Measurements from ENCODE around the gene BMPR1A.

DNA sequence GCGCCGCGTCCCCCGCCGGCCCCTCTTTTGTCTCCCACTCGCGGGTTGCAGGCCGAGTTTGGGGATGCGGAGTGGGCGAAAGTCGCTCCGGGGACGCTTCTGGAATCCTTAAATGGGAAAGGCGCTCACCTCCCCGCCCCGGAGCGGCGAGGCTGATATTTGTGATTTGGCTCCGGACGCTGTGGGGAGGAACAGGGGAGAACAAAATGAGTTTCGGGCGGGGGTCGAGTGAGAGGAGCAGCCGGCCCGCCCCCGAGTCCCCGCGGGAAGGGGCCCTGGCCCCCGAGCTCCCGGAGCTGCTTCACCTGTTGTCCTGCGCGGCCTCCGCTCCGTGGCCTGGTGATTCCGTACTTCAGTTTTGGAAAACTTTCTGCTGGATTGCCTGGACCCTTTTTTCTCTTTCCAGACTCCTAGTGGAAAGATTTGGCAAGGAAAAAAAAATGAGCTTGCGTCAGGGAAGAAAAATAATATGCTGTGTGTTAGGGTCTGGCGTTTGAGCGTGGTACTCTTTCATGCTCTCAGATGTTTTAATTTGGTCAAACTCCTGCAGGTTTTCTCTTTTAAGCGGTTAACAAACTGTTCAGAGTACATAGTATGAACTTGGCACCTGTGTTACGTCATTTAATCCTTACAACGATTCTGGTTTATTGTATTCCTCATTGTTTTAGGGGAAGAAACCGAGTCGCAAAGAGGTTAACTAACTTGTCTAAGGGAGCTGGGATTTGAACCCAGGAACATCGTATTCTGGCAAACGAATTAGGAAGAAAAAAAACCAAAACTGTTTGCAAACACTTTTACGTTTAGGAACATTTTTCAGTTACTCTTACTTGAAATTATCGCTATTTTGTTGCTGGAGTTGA is 924 bp downstream of the BMPR1A start:
- TF ChIP-seq TCF7 (CRISPR knock-in tag; IDR thresholded peaks at IDR 0.05; ENCODE audit: low read depth) (no peak), JUN (CRISPR knock-in tag; IDR thresholded peaks at IDR 0.05) (no peak), NR1H2 (CRISPR knock-in tag; IDR thresholded peaks at IDR 0.05) (no peak), ETV6 (CRISPR knock-in tag; IDR thresholded peaks at IDR 0.05) (no peak), ELF4 (CRISPR knock-in tag; IDR thresholded peaks at IDR 0.05; ENCODE audit: low read depth) (no peak)
- TF ChIP-seq, protein P1, sequence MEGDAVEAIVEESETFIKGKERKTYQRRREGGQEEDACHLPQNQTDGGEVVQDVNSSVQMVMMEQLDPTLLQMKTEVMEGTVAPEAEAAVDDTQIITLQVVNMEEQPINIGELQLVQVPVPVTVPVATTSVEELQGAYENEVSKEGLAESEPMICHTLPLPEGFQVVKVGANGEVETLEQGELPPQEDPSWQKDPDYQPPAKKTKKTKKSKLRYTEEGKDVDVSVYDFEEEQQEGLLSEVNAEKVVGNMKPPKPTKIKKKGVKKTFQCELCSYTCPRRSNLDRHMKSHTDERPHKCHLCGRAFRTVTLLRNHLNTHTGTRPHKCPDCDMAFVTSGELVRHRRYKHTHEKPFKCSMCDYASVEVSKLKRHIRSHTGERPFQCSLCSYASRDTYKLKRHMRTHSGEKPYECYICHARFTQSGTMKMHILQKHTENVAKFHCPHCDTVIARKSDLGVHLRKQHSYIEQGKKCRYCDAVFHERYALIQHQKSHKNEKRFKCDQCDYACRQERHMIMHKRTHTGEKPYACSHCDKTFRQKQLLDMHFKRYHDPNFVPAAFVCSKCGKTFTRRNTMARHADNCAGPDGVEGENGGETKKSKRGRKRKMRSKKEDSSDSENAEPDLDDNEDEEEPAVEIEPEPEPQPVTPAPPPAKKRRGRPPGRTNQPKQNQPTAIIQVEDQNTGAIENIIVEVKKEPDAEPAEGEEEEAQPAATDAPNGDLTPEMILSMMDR (IDR thresholded peaks at IDR 0.05) = no peak
- TF ChIP-seq, protein P2, sequence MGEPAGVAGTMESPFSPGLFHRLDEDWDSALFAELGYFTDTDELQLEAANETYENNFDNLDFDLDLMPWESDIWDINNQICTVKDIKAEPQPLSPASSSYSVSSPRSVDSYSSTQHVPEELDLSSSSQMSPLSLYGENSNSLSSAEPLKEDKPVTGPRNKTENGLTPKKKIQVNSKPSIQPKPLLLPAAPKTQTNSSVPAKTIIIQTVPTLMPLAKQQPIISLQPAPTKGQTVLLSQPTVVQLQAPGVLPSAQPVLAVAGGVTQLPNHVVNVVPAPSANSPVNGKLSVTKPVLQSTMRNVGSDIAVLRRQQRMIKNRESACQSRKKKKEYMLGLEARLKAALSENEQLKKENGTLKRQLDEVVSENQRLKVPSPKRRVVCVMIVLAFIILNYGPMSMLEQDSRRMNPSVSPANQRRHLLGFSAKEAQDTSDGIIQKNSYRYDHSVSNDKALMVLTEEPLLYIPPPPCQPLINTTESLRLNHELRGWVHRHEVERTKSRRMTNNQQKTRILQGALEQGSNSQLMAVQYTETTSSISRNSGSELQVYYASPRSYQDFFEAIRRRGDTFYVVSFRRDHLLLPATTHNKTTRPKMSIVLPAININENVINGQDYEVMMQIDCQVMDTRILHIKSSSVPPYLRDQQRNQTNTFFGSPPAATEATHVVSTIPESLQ (CRISPR knock-in tag; IDR thresholded peaks at IDR 0.05) = no peak
- TF ChIP-seq, protein P3, sequence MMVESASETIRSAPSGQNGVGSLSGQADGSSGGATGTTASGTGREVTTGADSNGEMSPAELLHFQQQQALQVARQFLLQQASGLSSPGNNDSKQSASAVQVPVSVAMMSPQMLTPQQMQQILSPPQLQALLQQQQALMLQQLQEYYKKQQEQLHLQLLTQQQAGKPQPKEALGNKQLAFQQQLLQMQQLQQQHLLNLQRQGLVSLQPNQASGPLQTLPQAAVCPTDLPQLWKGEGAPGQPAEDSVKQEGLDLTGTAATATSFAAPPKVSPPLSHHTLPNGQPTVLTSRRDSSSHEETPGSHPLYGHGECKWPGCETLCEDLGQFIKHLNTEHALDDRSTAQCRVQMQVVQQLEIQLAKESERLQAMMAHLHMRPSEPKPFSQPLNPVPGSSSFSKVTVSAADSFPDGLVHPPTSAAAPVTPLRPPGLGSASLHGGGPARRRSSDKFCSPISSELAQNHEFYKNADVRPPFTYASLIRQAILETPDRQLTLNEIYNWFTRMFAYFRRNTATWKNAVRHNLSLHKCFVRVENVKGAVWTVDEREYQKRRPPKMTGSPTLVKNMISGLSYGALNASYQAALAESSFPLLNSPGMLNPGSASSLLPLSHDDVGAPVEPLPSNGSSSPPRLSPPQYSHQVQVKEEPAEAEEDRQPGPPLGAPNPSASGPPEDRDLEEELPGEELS (CRISPR knock-in tag; IDR thresholded peaks at IDR 0.05) = no peak
- TF ChIP-seq, protein P4, sequence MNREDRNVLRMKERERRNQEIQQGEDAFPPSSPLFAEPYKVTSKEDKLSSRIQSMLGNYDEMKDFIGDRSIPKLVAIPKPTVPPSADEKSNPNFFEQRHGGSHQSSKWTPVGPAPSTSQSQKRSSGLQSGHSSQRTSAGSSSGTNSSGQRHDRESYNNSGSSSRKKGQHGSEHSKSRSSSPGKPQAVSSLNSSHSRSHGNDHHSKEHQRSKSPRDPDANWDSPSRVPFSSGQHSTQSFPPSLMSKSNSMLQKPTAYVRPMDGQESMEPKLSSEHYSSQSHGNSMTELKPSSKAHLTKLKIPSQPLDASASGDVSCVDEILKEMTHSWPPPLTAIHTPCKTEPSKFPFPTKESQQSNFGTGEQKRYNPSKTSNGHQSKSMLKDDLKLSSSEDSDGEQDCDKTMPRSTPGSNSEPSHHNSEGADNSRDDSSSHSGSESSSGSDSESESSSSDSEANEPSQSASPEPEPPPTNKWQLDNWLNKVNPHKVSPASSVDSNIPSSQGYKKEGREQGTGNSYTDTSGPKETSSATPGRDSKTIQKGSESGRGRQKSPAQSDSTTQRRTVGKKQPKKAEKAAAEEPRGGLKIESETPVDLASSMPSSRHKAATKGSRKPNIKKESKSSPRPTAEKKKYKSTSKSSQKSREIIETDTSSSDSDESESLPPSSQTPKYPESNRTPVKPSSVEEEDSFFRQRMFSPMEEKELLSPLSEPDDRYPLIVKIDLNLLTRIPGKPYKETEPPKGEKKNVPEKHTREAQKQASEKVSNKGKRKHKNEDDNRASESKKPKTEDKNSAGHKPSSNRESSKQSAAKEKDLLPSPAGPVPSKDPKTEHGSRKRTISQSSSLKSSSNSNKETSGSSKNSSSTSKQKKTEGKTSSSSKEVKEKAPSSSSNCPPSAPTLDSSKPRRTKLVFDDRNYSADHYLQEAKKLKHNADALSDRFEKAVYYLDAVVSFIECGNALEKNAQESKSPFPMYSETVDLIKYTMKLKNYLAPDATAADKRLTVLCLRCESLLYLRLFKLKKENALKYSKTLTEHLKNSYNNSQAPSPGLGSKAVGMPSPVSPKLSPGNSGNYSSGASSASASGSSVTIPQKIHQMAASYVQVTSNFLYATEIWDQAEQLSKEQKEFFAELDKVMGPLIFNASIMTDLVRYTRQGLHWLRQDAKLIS (CRISPR knock-in tag; IDR thresholded peaks at IDR 0.05; ENCODE audit: borderline replicate concordance) = no peak
